ENCODE data around the gene NAA50.

Gene NAA50

DNA sequence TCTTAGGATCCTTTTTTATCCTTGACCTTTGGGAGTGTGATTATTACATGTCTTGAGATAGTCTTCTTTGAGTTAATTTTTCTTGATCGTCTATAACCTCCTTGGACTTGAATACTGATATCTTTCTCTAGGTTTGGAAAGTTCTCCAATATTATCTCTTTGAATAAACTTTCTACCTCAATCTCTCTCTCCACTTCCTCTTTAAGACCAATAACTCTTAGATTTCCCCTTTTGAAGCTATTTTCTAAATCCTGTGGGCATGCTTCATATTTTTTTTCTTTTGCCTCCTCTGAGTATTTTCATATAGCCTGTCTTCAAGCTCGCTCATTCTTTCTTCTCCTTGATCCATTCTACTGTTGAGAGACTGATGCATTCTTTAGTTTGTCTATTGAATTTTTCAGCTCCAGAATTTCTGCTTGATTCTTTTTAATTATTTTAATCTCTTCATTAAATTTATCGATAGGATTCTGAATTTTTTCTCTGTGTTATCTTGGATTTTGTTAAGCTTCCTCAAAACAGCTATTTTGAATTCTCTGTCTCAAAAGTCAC, 61.7 kb downstream of the NAA50 start:
- DNase-seq: peak; percentile 83

- DNase-seq: no peak
Measured at GRCh38 chr3:113678773-113679172, 67.3 kb downstream of the NAA50 start.

GRCh38 chr3:113677737-113678136, 68.3 kb downstream of the NAA50 start:
- DNase-seq: no peak

GRCh38 chr3:113676261-113676660, 69.8 kb downstream of the NAA50 start:
- DNase-seq: peak; percentile 43

GRCh38 chr3:113673593-113673992, 72.5 kb downstream of the NAA50 start:
- DNase-seq: no peak

GRCh38 chr3:113668015-113668414, 78.0 kb downstream of the NAA50 start:
- no peak for DNase-seq

Data from MV-4-11 (cell line).